Mucosa of descending colon (tissue), 3 donors: Measurements from ENCODE around the gene PTPRN2. TPM values are rescaled to one million over a fixed set of nuclear protein-coding genes. Genes with fewer than 3 reads are reported as not detected.

Experiments used
- ATAC-seq: fragments of 200-7000 bp; cut with Tn5 transposase; one replicate; pipeline ENCODE4 v1.9.1; 2020; ENCODE audit warnings: mild to moderate bottlenecking, moderate library complexity
- DNase-seq, 3 donors: peaks; one replicate each; pipeline ENCODE4 v3.0.0-alpha.2; 2020
- H3K36me3 ChIP-seq: fragments of 200-600 bp; one replicate; pipeline ENCODE4 v1.8.0; 2021; ENCODE audit warnings: low read depth, mild to moderate bottlenecking
- H3K4me1 ChIP-seq: fragments of 200-600 bp; one replicate; pipeline ENCODE4 v1.8.0; 2021; ENCODE audit warnings: low read depth, mild to moderate bottlenecking
- H3K4me3 ChIP-seq: fragments of 200-600 bp; one replicate; pipeline ENCODE4 v1.8.0; 2021; ENCODE audit warnings: mild to moderate bottlenecking
- H3K9me3 ChIP-seq: fragments of 200-600 bp; one replicate; pipeline ENCODE4 v1.8.0; 2021; ENCODE audit warnings: mild to moderate bottlenecking
- CTCF ChIP-seq: fragments of 200-600 bp; IDR thresholded peaks from one replicate; pipeline ENCODE4 v1.8.0; 2022; ENCODE audit warnings: antibody characterized with exemption, mild to moderate bottlenecking
- intact Hi-C, 2 donors: fragments of 100-400 bp; cut with DNase I in 1 of 2; cut with micrococcal nuclease in 1 of 2; formaldehyde crosslinking; loops; one replicate each; pipeline versions ENCODE4 v1.11.0 to v1.11.1; 2022; cut with DNase I, micrococcal nuclease
- total RNA-seq, 3 donors: library from RNA; stranded (reverse); fragmentation: NEBNext Ultra II Directional in 2 of 3; extraction: Animal tissue kit (Norgen Biotek cat#: 25700) in 2 of 3; gene quantifications; one replicate each; pipeline versions ENCODE4 v1.2.1 to v1.2.4, GENCODE V29; 2021 to 2023
- donor health status: DM: no; HTN: no; CAD: no; lungs with moderate emphysema.
- donor health status: DM: no; HTN: no; CAD: no.
- donor health status: DM: no; HTN: yes; CAD: no.

Gene PTPRN2
- total RNA-seq, 3 donors from 2014 or later = 12.5 to 28.0 (median 26.2) TPM

- no peak for TF ChIP-seq CTCF
- intact Hi-C loops = no loop called here
- no peak for ATAC-seq
- Histone ChIP-seq H3K4me3 (no peak overlapping the region), H3K4me1 (no peaks in the 10 kb centered on the region), H3K36me3 (no peaks in the 10 kb centered on the region), H3K9me3 (no peaks in the 10 kb centered on the region)
- DNase-seq = no peak
Measured at GRCh38 chr7:157715071-157715937, 872.3 kb downstream of the PTPRN2 start.

GRCh38 chr7:157714166-157715070 lies 873.2 kb downstream of the PTPRN2 start:
- intact Hi-C loops = no loop called here
- H3K4me1 ChIP-seq = no peaks in the 10 kb centered on the region
- no peaks in the 10 kb centered on the region for H3K9me3 ChIP-seq
- H3K4me3 ChIP-seq = no peak overlapping the region
- TF ChIP-seq CTCF = no peak
- no peaks in the 10 kb centered on the region for H3K36me3 ChIP-seq
- DNase-seq (no peak), ATAC-seq (no peak)

GRCh38 chr7:157713591-157713990 lies 874.0 kb downstream of the PTPRN2 start:
- no peak for TF ChIP-seq CTCF
- Histone ChIP-seq H3K4me3 (no peak overlapping the region), H3K9me3 (no peaks in the 10 kb centered on the region), H3K36me3 (no peaks in the 10 kb centered on the region), H3K4me1 (no peaks in the 10 kb centered on the region)
- DNase-seq (no peak), ATAC-seq (no peak)
- intact Hi-C loops = no loop called here

GRCh38 chr7:157712666-157713235 lies 874.9 kb downstream of the PTPRN2 start:
- intact Hi-C loops = no loop called here
- no peaks in the 10 kb centered on the region for H3K4me1 ChIP-seq
- ATAC-seq = no peak
- no peaks in the 10 kb centered on the region for H3K36me3 ChIP-seq
- no peak for DNase-seq
- no peaks in the 10 kb centered on the region for H3K9me3 ChIP-seq
- no peak overlapping the region for H3K4me3 ChIP-seq
- no peak for TF ChIP-seq CTCF

GRCh38 chr7:157711353-157711888 lies 876.2 kb downstream of the PTPRN2 start:
- no peaks in the 10 kb centered on the region for H3K9me3 ChIP-seq
- no peaks in the 10 kb centered on the region for H3K36me3 ChIP-seq
- no peak for DNase-seq
- intact Hi-C loops = no loop called here
- no peak overlapping the region for H3K4me3 ChIP-seq
- no peak for TF ChIP-seq CTCF
- H3K4me1 ChIP-seq = no peaks in the 10 kb centered on the region
- no peak for ATAC-seq
